ENCODE results near the gene AHCYL1.
"Not testable (repeated sequence)": the region's sequence is repeated elsewhere in the genome, so short reads cannot be mapped to it uniquely, and the experiment has no call there.

Gene AHCYL1

GRCh38 chr1:110003747-110004428, 19.3 kb downstream of the AHCYL1 start:
- no peak for DNase-seq

DNA sequence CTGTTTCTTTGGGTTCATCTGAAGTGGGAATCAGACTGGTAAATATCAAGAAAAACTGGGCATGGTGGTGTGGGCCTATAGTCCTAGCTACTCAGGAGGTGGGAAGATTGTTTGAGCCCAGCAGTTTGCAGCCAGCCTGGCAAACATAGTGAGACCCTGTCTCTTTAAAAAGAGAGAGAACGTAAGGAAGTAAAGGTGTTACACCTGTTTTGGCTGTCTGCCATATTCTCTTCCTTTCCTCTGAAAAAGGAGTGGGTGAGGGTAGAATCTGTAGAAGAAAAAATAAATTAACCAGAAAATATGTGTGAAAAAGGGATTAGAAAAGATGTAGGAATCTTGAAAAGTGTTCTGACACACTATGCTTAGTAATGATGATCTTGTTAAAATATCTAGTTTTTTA, 20.0 kb downstream of the AHCYL1 start:
- no peak for DNase-seq

- DNase-seq, result no peak
Observed at GRCh38 chr1:110005971-110006370, 21.4 kb downstream of the AHCYL1 start.

- DNase-seq, result no peak
Observed at GRCh38 chr1:110006516-110006915, 22.0 kb downstream of the AHCYL1 start.

- DNase-seq, result no peak
Observed at GRCh38 chr1:110007046-110007830, 22.7 kb downstream of the AHCYL1 start.

- no peak for DNase-seq
Observed at GRCh38 chr1:110008971-110009565, 24.5 kb downstream of the AHCYL1 start.

DNA sequence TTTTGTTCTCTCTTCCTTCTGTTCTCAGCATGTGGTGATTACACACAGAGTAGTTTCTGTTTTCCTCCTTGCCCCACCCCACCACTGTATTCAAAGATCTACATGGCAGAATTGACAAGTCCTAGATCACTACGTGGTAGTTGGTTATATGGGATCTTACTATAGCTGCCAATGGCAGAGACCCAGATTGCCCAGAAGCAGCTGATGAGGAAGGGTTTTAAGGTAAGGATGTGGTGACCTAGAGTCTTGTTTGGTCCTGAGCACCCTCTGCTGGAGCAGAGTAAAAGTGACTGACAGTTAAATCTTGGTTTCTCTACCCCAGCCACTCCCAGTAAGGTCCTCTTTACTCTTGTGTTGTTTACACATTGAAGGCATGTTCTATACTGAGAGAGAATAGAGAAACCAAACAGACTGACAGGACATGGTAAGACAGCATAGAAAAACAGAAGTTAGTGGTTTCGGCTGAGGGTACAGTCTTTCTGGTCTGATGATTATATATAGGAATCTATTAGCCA, 27.0 kb downstream of the AHCYL1 start:
- no peak for DNase-seq

- DNase-seq, result no peak
Observed at GRCh38 chr1:110012100-110012780, 27.7 kb downstream of the AHCYL1 start.

DNA sequence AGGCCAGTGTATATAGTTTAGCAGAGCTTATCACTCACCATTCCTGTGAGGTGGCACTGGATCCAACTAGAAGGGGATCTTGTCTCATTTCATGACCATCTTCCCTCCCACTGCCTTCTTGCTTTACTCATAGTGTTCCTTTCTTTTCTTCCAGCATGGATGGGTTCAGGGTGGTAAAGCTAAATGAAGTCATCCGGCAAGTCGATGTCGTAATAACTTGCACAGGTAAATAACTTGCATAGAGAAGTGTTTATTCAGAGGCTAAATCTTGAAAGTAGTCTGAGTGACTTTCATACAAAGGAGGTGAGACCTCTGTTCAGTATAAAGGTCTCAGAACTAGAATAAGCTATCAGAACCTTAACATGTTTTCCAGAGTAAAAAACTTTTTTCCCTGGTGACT, 33.2 kb downstream of the AHCYL1 start:
- no peak for DNase-seq

DNA sequence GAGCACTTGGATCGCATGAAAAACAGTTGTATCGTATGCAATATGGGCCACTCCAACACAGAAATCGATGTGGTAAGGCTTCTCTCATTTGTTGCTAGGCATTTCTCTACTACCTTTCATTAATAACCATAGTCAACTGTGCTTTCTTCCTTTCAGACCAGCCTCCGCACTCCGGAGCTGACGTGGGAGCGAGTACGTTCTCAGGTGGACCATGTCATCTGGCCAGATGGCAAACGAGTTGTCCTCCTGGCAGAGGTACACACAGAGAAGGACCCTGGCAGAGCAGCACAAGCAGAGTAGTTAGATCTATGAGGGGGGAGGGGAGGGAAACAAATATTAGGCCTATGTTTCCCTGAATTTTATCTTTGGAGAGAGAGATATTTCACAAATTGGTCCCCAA, 33.8 kb downstream of the AHCYL1 start:
- no peak for DNase-seq

GRCh38 chr1:110019770-110020169, 35.2 kb downstream of the AHCYL1 start:
- DNase-seq, result no peak

- DNase-seq, result no peak
Observed at GRCh38 chr1:110021285-110021684, 36.7 kb downstream of the AHCYL1 start.

DNA sequence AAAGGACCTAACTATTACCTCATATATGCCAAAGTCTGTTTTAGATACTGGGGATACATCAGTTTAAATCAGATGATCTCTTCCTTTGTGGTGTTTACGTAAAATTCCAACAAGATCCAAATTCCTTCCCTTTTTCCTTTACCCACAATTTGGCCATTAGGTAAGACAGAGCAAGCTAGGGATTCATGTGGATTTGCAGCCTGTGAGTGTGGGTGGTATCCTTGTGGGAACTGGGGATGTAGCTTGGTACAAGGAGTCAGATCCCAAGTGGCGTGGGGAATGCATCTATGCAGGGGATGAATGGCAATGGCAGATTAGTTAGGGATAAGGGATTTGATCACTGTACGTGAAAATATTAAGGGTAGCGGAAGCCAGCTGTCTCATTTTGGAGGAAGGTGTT, 40.0 kb downstream of the AHCYL1 start:
- DNase-seq, result no peak

DNA sequence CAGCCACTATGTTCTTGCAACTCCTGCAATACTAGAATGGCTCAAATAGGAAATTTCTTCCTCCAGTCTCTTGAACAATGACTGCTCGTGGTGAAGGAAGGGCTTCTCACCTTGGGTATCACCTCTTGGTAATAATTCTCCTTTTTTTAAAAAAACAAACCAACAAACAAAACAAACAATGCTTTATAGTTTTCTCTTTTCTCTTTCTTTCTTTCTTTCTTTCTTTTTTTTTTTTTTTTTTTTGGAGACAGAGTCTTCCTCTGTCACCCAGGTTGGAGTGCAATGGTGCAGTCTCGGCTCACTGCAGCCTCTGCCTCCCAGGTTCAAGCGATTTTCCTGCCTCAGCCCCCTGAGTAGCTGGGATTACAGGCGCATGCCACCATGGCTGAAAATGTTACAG, 46.1 kb downstream of the AHCYL1 start:
- DNase-seq, result not testable (repeated sequence)

- no peak for DNase-seq
Observed at GRCh38 chr1:110032327-110032726, 47.8 kb downstream of the AHCYL1 start.

DNA sequence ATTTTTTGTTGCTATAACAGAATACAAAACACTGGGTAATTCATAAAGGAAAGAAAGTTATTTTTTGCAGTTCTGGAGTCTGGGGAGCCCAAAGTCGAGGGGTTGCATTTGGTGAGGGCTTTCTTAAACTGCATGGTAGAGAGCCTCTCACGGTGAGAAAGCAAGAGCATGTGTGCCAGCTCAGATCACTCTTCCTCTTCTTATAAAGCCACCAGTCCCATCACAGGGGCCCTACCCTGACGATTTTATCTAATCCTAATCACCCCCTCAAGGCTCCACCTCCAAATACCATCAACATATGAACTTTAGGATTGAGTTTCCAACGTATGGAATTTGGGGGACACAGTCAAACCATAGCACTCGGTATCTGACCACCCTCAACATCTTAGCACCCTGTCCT, 48.9 kb downstream of the AHCYL1 start:
- DNase-seq, result no peak

DNA sequence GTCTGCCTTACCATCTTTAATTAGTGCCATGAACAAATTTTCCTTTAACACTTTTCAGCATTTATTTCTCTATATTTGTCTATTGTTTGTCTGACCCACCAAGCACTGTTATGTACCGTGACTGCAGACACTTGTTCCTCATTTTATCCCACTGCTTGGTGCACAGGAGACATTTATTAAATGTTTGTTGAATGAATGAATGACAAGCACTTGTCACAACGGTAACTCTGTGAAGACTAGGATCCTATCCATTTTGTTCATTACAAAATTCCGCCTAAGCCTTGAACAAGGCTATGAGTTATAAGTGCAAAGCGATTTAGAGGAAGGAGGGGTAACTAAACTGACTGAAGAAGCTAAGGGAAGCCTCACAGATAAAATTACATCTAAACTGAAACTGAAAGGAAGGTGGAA, 49.5 kb downstream of the AHCYL1 start:
- no peak for DNase-seq

DNA sequence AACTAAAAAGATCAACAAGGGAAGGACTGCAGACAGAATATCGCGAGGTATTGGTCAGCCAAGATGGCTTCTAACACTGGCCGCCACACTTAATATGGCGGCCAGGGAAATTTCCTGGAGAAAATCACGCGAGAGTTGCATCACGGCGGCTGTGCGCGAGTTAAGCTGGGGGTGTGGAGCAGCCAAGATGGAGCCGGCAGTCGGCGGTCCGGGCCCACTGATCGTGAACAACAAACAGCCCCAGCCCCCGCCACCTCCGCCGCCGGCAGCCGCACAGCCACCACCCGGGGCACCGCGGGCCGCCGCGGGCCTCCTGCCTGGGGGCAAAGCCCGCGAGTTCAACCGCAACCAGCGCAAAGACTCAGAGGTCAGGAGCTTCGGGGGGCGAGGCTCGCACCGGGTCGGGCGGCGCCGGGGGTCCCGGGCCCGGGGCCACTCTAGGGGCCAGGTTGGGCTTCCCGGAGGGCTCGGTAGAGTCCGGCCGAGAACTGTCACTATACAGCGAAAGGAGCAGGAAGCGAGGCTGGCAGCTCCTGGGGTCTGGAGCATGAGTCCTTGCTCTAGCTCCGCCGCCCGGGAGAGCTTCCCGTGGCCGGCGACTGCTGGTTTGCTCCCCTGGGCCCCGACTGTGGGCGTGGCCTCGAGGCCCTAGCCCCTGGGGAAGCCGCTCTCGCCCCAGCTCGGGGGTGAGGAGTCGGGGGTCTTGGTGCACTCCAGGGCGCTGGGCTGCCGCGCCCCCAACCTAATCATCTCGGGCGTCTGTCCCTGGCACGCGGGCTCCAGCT, 50.1 kb downstream of the AHCYL1 start, which contains the start of gene STRIP1:
STRIP1 (plus strand) TSS at position 174 of the 785 bp plus-strand sequence; CDS start at position 188, 14 bp downstream.
- DNase-seq, result peak; percentile 93

- no peak for DNase-seq
Observed at GRCh38 chr1:110035236-110035752, 50.7 kb downstream of the AHCYL1 start.

GRCh38 chr1:110038271-110038670, 53.7 kb downstream of the AHCYL1 start:
- no peak for DNase-seq

DNA sequence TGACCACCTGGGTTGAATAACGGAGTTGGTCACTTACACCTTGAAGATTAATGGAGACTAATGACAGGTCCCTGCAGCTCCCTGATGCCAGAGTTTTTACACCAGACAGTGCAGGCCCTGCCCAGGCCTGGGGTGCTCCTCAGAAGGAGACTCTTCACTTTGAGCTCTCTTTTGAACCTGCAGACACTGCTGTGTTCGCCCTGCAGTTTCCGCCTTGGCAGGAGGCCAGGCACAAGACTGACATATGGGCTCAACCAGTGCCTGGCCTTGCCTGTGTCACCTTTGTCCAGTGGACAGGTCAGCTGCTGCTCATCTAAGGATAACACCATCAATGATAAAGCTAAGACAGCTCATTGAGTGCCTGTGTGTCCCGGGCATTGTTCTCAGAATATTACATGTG, 55.1 kb downstream of the AHCYL1 start:
- DNase-seq, result no peak

DNA sequence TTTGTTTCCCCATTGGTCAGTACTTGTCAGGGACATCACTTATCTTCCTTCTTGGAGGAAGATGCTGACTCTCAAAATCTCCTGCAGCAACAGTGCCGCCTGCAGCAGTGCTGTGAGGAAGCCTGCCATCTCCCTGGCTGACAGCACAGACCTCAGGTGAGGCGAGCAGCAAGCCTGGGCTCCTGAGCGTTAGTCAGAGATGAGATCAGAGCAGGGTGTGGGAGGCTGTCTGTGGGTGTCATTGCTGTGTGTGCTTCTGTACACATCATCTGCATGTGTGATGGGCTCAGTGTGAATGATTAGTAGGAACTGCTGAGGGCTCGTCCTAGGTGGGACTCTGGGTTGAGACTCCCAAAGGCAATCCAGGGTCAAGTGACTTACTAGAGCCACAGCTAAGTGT, 56.0 kb downstream of the AHCYL1 start:
- DNase-seq, result no peak

Measured in activated CD8-positive, alpha-beta memory T cell treated with anti-CD3 and anti-CD28 coated beads, Interleukin-2, amount 50 U/mL, for 48 hours (primary cell).